CD4-positive, alpha-beta T cell (primary cell): ENCODE results near the gene LEMD2. TPM values are rescaled to one million over a fixed set of nuclear protein-coding genes. Genes with fewer than 3 reads are reported as not detected.

Experiments used
- ATAC-seq: fragments of 200-7000 bp; cut with Tn5 transposase; one replicate; pipeline ENCODE4 v1.10.0; 2022; ENCODE audit warnings: mild to moderate bottlenecking; ENCODE audit not compliant: poor library complexity
- CTCF ChIA-PET: fragments of 350-600 bp; sonication (Branson Sonifier 250); formaldehyde crosslinking; loops from one replicate; lab custom pipeline; 2021; ENCODE audit warnings: antibody characterized with exemption, inconsistent platforms; lab: Charles Lee
- POLR2A ChIA-PET: fragments of 350-600 bp; sonication (Branson Sonifier 250); formaldehyde crosslinking; loops from one replicate; lab custom pipeline; 2021; ENCODE audit warnings: antibody characterized with exemption, inconsistent platforms; lab: Charles Lee
- DNase-seq, 14 experiments: peaks; one replicate each; pipeline ENCODE4 v3.0.0-alpha.2; 2013 to 2020; ENCODE audit warnings: mixed read lengths in 2 of 14
- H3K27ac ChIP-seq, 2 donors: one replicate each; pipeline versions ENCODE4 v1.5.1 to v1.7.0; 2013; ENCODE audit warnings: low read length in 2 of 2, low read depth in 1 of 2, mild to moderate bottlenecking in 1 of 2
- H3K27me3 ChIP-seq, 2 experiments: 1 replicate in 1 of 2; 2 replicates in 1 of 2; pipeline versions ENCODE4 v1.6.1 to v1.7.0; 2013; ENCODE audit warnings: low read length in 2 of 2, control low read depth in 1 of 2, mild to moderate bottlenecking in 1 of 2, moderate library complexity in 1 of 2; ENCODE audit not compliant: insufficient read depth in 2 of 2, control insufficient read depth in 1 of 2
- H3K36me3 ChIP-seq: one replicate; pipeline ENCODE4 v1.6.1; 2013; ENCODE audit warnings: low read length, control low read depth; ENCODE audit not compliant: insufficient read depth
- H3K4me1 ChIP-seq: one replicate; pipeline ENCODE4 v1.6.1; 2013; ENCODE audit warnings: low read length, control low read depth; ENCODE audit not compliant: insufficient read depth
- H3K4me3 ChIP-seq: one replicate; pipeline ENCODE4 v1.5.1; 2013; ENCODE audit warnings: mild to moderate bottlenecking, low read length, moderate library complexity
- H3K9me3 ChIP-seq, 2 experiments: 1 replicate in 1 of 2; 2 replicates in 1 of 2; pipeline versions ENCODE4 v1.6.1 to v1.7.0; 2013; ENCODE audit warnings: low read length in 2 of 2, mild to moderate bottlenecking in 2 of 2, control low read depth in 1 of 2, moderate library complexity in 1 of 2; ENCODE audit not compliant: control insufficient read depth in 1 of 2, insufficient read depth in 1 of 2
- H3K27ac Mint-ChIP-seq: one replicate; pipeline ENCODE4 v1.8.0; 2020; ENCODE audit warnings: mixed read lengths
- H3K27me3 Mint-ChIP-seq: one replicate; pipeline ENCODE4 v1.8.0; 2021; ENCODE audit warnings: mixed read lengths
- H3K36me3 Mint-ChIP-seq: one replicate; pipeline ENCODE4 v1.8.0; 2021; ENCODE audit warnings: low read depth, mixed read lengths
- H3K4me1 Mint-ChIP-seq: one replicate; pipeline ENCODE4 v1.8.0; 2021; ENCODE audit warnings: low read depth, mixed read lengths
- H3K4me3 Mint-ChIP-seq: one replicate; pipeline ENCODE4 v1.8.0; 2020; ENCODE audit warnings: mild to moderate bottlenecking, mixed read lengths
- H3K9me3 Mint-ChIP-seq: one replicate; pipeline ENCODE4 v1.8.0; 2020; ENCODE audit warnings: mixed read lengths
- CTCF ChIP-seq: fragments of 200-600 bp; IDR thresholded peaks from one replicate; pipeline ENCODE4 v1.8.0; 2022; ENCODE audit warnings: antibody characterized with exemption, mild to moderate bottlenecking
- intact Hi-C, 2 experiments: fragments of 100-400 bp; cut with DNase I in 1 of 2; cut with micrococcal nuclease in 1 of 2; formaldehyde crosslinking; loops; one replicate each; pipeline versions ENCODE4 v1.15.1 to v1.9.0; 2023 to 2025; cut with DNase I, micrococcal nuclease
- total RNA-seq, 174 experiments: library from RNA in 2 of 174; stranded (reverse) in 2 of 174; gene quantifications; one replicate each; pipeline ENCODE4 v1.2.3 and lab custom pipeline; 2021 to 2026

The LEMD2 gene
- total RNA-seq, 2 experiments from 2014 or later, result 122 to 124 TPM

GRCh38 chr6:33732817-33733708, 55.9 kb downstream of the LEMD2 start:
- Mint-ChIP-seq H3K27me3 (no peaks in the 10 kb centered on the region), H3K27ac (no peak overlapping the region), H3K36me3 (no peaks in the 10 kb centered on the region), H3K9me3 (no peaks in the 10 kb centered on the region), H3K4me1 (no peaks in the 10 kb centered on the region), H3K4me3 (no peak overlapping the region)
- TF ChIP-seq CTCF, result no peak
- ATAC-seq (no peak), DNase-seq (no peak)
- Histone ChIP-seq H3K36me3 (no peaks in the 10 kb centered on the region), H3K27ac (no peak overlapping the region), H3K4me1 (no peaks in the 10 kb centered on the region), H3K4me3 (no peak overlapping the region), H3K9me3 (no peaks in the 10 kb centered on the region), H3K27me3 (no peaks in the 10 kb centered on the region)
- ChIA-PET POLR2A (no interaction called here), CTCF (no interaction called here)
- intact Hi-C loops, result loop anchor here in 1 of 2 experiments (10.0 kb wide), 1 partner anchor 1312 kb away; no protein-coding TSS in a partner anchor

GRCh38 chr6:33732385-33732784, 56.5 kb downstream of the LEMD2 start:
- no peaks in the 10 kb centered on the region for H3K4me1 Mint-ChIP-seq
- no peak overlapping the region for H3K27ac ChIP-seq
- H3K9me3 Mint-ChIP-seq, result no peaks in the 10 kb centered on the region
- H3K4me3 Mint-ChIP-seq, result no peak overlapping the region
- H3K36me3 ChIP-seq, result no peaks in the 10 kb centered on the region
- H3K27ac Mint-ChIP-seq, result no peak overlapping the region
- ChIA-PET POLR2A (no interaction called here), CTCF (no interaction called here)
- no peaks in the 10 kb centered on the region for H3K27me3 Mint-ChIP-seq
- no peak for TF ChIP-seq CTCF
- H3K4me1 ChIP-seq, result no peaks in the 10 kb centered on the region
- H3K9me3 ChIP-seq, result no peaks in the 10 kb centered on the region
- DNase-seq (no peak), ATAC-seq (no peak)
- no peaks in the 10 kb centered on the region for H3K27me3 ChIP-seq
- no peak overlapping the region for H3K4me3 ChIP-seq
- H3K36me3 Mint-ChIP-seq, result no peaks in the 10 kb centered on the region
- intact Hi-C loops, result loop anchor here in 1 of 2 experiments (10.0 kb wide), 1 partner anchor 1312 kb away; no protein-coding TSS in a partner anchor

DNA sequence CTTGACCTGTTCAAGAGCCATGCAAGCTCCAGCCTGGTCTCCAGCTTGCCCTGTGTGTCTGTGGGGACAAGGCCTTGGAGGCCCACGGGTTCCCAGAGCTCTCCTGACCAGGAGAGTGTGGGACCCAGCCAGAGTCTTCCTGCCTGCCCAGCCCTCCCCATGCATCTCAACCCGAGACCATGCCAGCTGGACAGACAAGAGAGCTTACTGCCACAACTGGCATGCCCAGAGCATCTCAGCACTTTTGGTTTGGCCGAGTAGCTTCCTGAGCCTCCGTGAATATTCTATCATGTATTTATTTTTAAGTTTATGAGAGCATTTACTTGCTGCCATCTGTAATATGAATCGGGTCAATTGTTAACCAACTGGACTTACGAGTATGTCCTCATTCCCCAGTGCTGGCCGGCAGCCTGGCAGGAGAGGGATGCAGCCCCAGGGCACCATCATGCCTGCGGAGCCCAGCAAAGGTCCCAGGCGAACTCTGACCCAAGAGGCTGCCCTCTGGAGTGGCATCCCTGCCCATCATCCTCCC, 57.1 kb downstream of the LEMD2 start:
- CTCF ChIA-PET, result no interaction called here
- no peaks in the 10 kb centered on the region for H3K4me1 Mint-ChIP-seq
- POLR2A ChIA-PET, result no interaction called here
- no peak overlapping the region for H3K4me3 Mint-ChIP-seq
- H3K27ac Mint-ChIP-seq, result no peak overlapping the region
- H3K27me3 Mint-ChIP-seq, result no peaks in the 10 kb centered on the region
- no peaks in the 10 kb centered on the region for H3K9me3 ChIP-seq
- H3K27me3 ChIP-seq, result no peaks in the 10 kb centered on the region
- DNase-seq (no peak), ATAC-seq (no peak)
- no peak for TF ChIP-seq CTCF
- intact Hi-C loops, result loop anchor here in 1 of 2 experiments (10.0 kb wide), 1 partner anchor 1313 kb away; no protein-coding TSS in a partner anchor
- no peaks in the 10 kb centered on the region for H3K36me3 ChIP-seq
- no peaks in the 10 kb centered on the region for H3K4me1 ChIP-seq
- H3K36me3 Mint-ChIP-seq, result no peaks in the 10 kb centered on the region
- H3K9me3 Mint-ChIP-seq, result no peaks in the 10 kb centered on the region
- no peak overlapping the region for H3K4me3 ChIP-seq
- H3K27ac ChIP-seq, result no peak overlapping the region
